ENCODE results near the gene TF. TPM values are rescaled to one million over a fixed set of nuclear protein-coding genes. Genes with fewer than 3 reads are reported as not detected.
"Not testable (repeated sequence)": the region's sequence is repeated elsewhere in the genome, so short reads cannot be mapped to it uniquely, and the experiment has no call there.

TF gene
- polyA plus RNA-seq, 1 experiment = 0.15 TPM

- H3K4me3 ChIP-seq (ENCODE audit: low read depth, low read length) = no peak overlapping the region
- POLR2A ChIA-PET = no interaction called here
- no peak overlapping the region for H3K27ac ChIP-seq (ENCODE audit: low read depth, low read length)
- no peak for DNase-seq (ENCODE audit: low read depth, low spot score)
- TF ChIP-seq CTCF (IDR thresholded peaks at IDR 0.05; ENCODE audit: low read depth, low read length) = no peak
- H3K9me3 ChIP-seq (ENCODE audit: control insufficient read depth, insufficient read depth, low read length) = no peaks in the 10 kb centered on the region
- CTCF ChIA-PET = no interaction called here
- H3K27me3 ChIP-seq (ENCODE audit: control insufficient read depth, insufficient read depth, low read length) = no peaks in the 10 kb centered on the region
Observed at GRCh38 chr3:133775309-133775708, 29.1 kb downstream of the TF start.

DNA sequence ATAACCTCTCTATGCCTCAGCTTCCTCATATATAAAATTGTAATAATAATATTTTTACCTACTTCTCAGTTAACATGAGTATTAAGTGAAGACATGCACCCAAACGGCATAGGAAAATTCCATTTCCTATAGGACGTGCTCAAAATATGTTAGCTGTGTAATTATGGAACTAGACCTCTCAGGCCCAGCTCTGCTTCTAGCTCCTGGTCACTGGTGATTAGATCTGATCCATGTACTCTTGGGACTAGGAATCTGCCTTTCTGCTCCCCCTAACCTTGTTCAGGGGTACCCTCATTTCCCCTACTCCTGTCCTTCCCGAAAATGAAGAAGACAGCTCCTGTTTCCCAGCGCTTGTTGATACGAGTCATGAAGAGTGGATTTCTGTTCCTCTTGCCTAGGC lies 29.6 kb downstream of the TF start:
- POLR2A ChIA-PET = no interaction called here
- Histone ChIP-seq H3K9me3 (ENCODE audit: control insufficient read depth, insufficient read depth, low read length) (no peaks in the 10 kb centered on the region), H3K27ac (ENCODE audit: low read depth, low read length) (no peak overlapping the region), H3K4me3 (ENCODE audit: low read depth, low read length) (no peak overlapping the region), H3K27me3 (ENCODE audit: control insufficient read depth, insufficient read depth, low read length) (no peaks in the 10 kb centered on the region)
- no peak for TF ChIP-seq CTCF (IDR thresholded peaks at IDR 0.05; ENCODE audit: low read depth, low read length)
- CTCF ChIA-PET = no interaction called here
- DNase-seq (ENCODE audit: low read depth, low spot score) = no peak

DNA sequence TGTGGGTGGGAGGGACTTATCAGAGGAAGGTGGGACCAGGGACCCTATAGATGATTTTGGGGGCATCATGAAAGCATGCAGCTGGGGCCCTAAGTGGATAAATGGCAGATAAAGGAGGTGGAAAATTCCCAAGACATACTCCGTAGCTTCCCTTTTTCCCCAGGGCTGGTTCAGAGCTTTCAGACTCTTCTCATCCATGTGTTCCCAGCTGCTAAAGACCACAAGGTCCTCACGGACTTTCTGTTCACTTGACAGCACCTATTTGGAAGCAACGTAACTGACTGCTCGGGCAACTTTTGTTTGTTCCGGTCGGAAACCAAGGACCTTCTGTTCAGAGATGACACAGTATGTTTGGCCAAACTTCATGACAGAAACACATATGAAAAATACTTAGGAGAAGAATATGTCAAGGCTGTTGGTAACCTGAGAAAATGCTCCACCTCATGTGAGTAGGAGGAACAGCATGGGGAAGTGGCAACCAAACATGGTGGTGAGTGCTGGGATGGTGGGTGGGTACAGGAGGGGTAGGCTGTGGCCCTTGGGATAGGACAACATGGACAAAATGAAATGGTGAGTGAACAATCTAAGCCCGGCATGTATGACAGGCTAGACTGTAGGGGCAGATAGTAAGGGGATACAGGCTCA lies 30.7 kb downstream of the TF start:
- Histone ChIP-seq H3K27me3 (ENCODE audit: control insufficient read depth, insufficient read depth, low read length) (no peaks in the 10 kb centered on the region), H3K27ac (ENCODE audit: low read depth, low read length) (no peak overlapping the region), H3K4me3 (ENCODE audit: low read depth, low read length) (no peak overlapping the region), H3K9me3 (ENCODE audit: control insufficient read depth, insufficient read depth, low read length) (no peaks in the 10 kb centered on the region)
- TF ChIP-seq CTCF (IDR thresholded peaks at IDR 0.05; ENCODE audit: low read depth, low read length) = no peak
- ChIA-PET POLR2A (no interaction called here), CTCF (no interaction called here)
- DNase-seq (ENCODE audit: low read depth, low spot score) = no peak

GRCh38 chr3:133777807-133778568 lies 31.8 kb downstream of the TF start:
- Histone ChIP-seq H3K27ac (ENCODE audit: low read depth, low read length) (no peak overlapping the region), H3K9me3 (ENCODE audit: control insufficient read depth, insufficient read depth, low read length) (no peaks in the 10 kb centered on the region), H3K27me3 (ENCODE audit: control insufficient read depth, insufficient read depth, low read length) (no peaks in the 10 kb centered on the region), H3K4me3 (ENCODE audit: low read depth, low read length) (no peak overlapping the region)
- CTCF ChIA-PET = no interaction called here
- TF ChIP-seq CTCF (IDR thresholded peaks at IDR 0.05; ENCODE audit: low read depth, low read length) = no peak
- POLR2A ChIA-PET = no interaction called here
- no peak for DNase-seq (ENCODE audit: low read depth, low spot score)

- H3K27ac ChIP-seq (ENCODE audit: low read depth, low read length) = no peak overlapping the region
- peaks cover 2% of the 10 kb centered on the region for H3K27me3 ChIP-seq (ENCODE audit: control insufficient read depth, insufficient read depth, low read length)
- ChIA-PET POLR2A (no interaction called here), CTCF (no interaction called here)
- DNase-seq (ENCODE audit: low read depth, low spot score) = no peak
- H3K4me3 ChIP-seq (ENCODE audit: low read depth, low read length) = no peak overlapping the region
- H3K9me3 ChIP-seq (ENCODE audit: control insufficient read depth, insufficient read depth, low read length) = peaks cover 4% of the 10 kb centered on the region; the same call in 1 of the 2 replicates
- TF ChIP-seq CTCF (IDR thresholded peaks at IDR 0.05; ENCODE audit: low read depth, low read length) = no peak
Observed at GRCh38 chr3:133779626-133780203, 33.5 kb downstream of the TF start.

DNA sequence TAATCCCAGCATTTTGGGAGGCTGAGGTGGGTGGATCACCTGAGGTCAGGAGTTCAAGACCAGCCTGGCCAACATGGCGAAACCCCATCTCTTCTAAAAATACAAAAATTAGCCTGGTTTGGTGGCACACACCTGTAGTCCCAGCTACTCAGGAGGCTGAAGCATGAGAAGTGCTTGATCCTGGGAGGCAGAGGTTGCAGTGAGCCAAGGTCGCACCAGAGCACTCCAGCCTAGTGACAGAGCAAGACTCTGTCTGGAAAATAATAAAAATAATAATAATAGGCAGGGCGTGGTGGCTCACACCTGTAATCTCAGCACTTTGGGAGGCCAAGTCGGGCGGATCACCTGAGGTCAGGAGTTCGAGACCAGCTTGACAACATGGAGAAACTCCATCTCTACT lies 34.6 kb downstream of the TF start:
- POLR2A ChIA-PET = not testable (repeated sequence)

More for the DNA sequence above, 34.6 kb downstream of the TF start:
- H3K27me3 ChIP-seq (ENCODE audit: control insufficient read depth, insufficient read depth, low read length); DNase-seq (ENCODE audit: low read depth, low spot score); H3K4me3 ChIP-seq (ENCODE audit: low read depth, low read length); CTCF ChIA-PET; H3K27ac ChIP-seq (ENCODE audit: low read depth, low read length); H3K9me3 ChIP-seq (ENCODE audit: control insufficient read depth, insufficient read depth, low read length): not testable (repeated sequence)
